HG03135 (cell line): ENCODE data around the gene DTX3.
"Not testable (repeated sequence)": the region's sequence is repeated elsewhere in the genome, so short reads cannot be mapped to it uniquely, and the experiment has no call there.

Experiments
- ATAC-seq: cut with Tn5 transposase; IDR thresholded peaks from one replicate; pipeline ENCODE4 v1.9.1; 2021; ENCODE audit warnings: mild to moderate bottlenecking, moderate library complexity; ENCODE audit not compliant: unreplicated experiment

DTX3 gene

GRCh38 chr12:57604454-57604991 lies at the start of gene DTX3:
Gene DTX3 (plus strand): TSS chr12:57604824. CDS start chr12:57606518, 1,694 bp downstream.
- peak; percentile 56 for ATAC-seq

GRCh38 chr12:57554897-57555296 lies 49.7 kb upstream of the DTX3 start:
- no peak for ATAC-seq

GRCh38 chr12:57558864-57559263 lies 45.8 kb upstream of the DTX3 start:
- no peak for ATAC-seq

- no peak for ATAC-seq
Measured at GRCh38 chr12:57560516-57560915, 44.1 kb upstream of the DTX3 start.

GRCh38 chr12:57561117-57561516 lies 43.5 kb upstream of the DTX3 start:
- ATAC-seq = not testable (repeated sequence)

GRCh38 chr12:57563358-57563757 lies 41.3 kb upstream of the DTX3 start:
- no peak for ATAC-seq

DNA sequence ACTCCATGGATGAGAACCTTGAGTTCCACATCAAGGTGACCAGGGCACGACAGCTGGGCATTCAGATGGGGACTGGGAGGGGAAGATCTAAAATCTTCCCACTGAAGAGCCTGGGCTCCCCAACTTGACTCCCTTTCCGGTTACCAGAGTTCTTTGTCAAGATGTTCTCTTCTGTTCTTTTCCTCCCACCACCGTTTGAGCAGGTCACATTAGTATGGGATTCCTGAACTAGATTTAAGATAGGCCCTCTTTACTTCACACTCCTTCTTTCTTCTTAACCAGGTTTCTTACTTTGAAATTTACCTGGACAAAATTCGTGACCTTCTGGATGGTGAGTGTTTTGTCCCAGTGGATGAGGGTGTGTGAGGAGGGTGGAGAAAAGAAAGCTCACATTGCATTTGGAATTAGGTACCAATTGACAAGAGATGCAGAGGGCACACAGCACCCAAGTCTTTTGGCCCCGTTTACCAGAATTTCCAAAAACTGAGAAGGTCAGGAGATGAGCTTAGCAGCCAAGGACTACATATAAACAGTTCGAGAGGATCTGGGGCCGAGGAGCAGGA lies 40.4 kb upstream of the DTX3 start:
- no peak for ATAC-seq

DNA sequence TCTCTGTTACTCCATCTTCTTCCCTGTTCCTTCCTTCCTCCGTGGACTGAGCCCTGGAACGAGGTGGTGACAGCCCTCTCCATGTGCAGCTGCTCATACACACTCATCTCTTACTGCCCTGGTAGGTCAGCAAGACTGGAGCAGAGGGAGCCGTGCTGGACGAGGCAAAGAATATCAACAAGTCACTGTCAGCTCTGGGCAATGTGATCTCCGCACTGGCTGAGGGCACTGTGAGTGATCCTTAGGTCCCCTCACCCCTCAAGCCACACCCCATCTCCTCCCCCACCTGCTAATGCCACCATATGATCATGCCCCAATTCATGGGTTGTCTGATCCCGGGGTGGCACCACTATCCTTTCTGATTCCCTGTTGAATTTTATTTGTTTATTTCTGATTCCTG lies 35.8 kb upstream of the DTX3 start:
- ATAC-seq = no peak

GRCh38 chr12:57569858-57570257 lies 34.8 kb upstream of the DTX3 start:
- ATAC-seq = no peak

DNA sequence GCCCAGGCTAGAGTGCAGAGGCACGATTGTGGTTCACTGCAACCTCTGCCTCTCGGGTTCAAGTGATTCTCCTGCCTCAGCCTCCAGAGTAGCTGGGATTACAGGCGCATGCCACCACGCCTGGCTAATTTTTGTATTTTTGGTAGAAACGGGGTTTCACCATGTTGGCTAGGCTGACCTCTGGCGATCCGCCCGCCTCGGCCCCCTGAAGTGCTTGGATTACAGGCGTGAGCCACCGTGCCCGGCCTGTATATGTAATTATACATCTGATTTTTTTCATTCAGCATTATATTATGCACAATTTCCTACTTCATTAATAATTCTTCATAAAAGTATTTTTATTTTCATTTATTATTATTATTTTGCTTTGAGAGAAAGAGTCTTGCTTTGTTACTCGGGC lies 34.2 kb upstream of the DTX3 start:
- not testable (repeated sequence) for ATAC-seq

DNA sequence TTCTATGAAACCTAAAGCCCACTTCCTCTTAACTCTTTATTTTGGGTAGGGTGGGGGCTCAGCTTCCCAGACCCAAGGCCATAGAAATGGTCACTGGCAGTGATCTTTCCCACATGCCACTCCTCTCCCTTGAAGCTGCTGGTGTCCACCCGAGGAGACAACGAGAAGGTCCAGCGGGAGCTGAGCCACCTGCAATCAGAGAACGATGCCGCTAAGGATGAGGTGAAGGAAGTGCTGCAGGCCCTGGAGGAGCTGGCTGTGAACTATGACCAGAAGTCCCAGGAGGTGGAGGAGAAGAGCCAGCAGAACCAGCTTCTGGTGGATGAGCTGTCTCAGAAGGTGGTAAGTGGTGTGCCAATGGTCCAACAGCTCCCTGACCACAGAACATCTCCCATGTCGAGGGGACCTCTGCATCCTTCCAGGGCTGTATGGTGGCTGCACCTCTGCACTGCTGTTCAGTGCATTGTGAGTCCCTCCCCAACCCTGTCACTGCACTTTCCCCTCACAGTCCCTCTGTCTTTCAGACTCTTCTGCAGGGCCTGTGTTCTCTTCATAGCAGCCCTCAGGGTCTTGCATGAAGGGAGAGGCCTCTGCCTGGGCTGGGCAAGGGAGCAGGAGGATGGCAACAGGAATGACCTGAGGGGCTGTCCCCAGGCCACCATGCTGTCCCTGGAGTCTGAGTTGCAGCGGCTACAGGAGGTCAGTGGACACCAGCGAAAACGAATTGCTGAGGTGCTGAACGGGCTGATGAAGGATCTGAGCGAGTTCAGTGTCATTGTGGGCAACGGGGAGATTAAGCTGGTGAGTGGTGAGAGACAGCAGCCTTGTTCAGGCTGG lies 32.5 kb upstream of the DTX3 start:
- ATAC-seq = no peak

DNA sequence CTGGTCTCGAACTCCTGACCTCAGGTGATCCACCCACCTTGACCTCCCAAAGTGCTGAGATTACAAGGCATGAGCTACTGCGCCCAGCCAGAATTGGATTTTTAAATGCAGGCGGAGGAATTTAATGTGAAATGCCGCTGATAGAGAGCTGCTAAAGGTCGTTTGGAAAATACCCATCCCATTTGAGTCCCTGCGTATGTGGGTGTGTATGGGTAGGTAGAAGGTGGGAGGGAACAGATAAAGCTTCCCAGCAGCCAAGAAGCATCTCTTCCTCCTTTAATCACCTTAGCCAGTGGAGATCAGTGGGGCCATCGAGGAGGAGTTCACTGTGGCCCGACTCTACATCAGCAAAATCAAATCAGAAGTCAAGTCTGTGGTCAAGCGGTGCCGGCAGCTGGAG lies 29.8 kb upstream of the DTX3 start:
- ATAC-seq = no peak

DNA sequence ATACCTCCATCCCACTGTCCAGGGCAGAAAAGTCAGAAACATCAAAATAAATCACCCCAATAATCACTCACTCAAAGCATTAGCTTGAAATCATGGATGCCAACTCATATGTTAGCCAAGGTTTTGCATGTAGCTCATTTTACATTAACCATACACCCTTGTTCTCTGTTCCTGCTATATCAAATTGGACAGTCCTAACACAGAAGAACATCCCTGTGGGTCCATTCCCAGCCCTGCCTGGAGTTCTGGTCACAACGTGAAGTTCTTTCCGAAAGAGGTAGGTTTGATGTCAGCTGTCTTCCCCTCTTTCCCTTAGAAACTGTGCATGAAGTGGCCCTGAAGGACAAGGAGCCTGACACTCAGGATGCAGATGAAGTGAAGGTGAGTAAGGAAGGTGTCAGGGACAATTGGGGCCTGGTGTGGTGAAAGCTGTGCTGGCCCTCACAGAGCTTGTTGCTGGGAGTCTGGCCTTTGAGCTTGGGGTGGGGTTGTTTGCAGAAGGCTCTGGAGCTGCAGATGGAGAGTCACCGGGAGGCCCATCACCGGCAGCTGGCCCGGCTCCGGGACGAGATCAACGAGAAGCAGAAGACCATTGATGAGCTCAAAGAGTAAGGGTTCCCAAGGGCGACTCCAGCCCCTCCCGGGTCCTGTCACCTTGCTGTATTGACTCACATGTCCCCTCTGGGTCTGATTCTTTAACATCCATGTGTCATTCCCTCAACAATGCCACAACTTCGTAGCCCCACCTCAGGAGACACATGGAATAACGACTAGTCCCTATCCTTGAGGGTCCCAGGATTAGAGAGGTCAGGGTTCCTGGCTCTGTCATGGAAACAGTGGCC lies 28.6 kb upstream of the DTX3 start:
- ATAC-seq = no peak

- no peak for ATAC-seq
Measured at GRCh38 chr12:57576613-57577160, 27.9 kb upstream of the DTX3 start.

GRCh38 chr12:57577981-57578758 lies 26.5 kb upstream of the DTX3 start:
- ATAC-seq = no peak

- ATAC-seq = no peak
Measured at GRCh38 chr12:57579011-57579410, 25.6 kb upstream of the DTX3 start.

GRCh38 chr12:57579677-57580465 lies 24.8 kb upstream of the DTX3 start:
- no peak for ATAC-seq

DNA sequence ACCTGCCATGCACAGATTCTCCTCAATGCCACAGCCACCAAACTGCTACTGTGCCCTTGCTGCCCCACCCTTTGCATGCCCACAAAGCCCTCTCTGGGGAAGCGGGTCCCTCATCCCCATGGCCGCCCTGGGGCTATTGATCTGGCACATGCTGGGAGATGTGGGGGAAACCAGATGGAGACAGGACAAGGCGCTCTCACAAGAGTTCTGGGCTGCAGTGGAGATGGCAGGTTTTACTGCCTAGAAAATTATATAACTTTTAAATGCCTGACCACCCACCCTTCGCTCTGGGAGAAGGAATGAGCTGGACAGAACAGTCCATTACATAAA lies 24.2 kb upstream of the DTX3 start:
- ATAC-seq = no peak

DNA sequence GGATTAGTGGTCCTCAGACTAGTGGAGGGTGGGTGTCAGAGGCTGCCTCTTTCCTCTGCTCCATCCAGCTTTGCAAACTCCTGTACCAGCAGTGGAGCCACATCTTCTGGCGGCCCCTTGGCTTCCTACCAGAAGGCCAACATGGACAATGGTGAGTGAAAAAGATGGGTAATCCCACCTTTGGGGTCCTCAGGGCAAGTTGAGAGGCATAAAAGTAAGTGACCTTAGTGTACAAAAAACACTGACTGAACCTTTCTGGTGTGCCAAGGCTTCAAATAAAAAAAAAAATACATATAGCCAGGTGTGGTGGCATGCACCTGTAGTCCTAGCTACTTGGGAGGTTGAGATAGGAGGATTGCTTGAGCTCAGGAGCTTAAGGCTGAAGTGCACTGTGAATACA lies 22.8 kb upstream of the DTX3 start:
- ATAC-seq = no peak

GRCh38 chr12:57582440-57582839 lies 22.2 kb upstream of the DTX3 start:
- ATAC-seq = no peak
